CD14-positive monocyte (primary cell): ENCODE measurements around the gene ST3GAL4. TPM values are rescaled to one million over a fixed set of nuclear protein-coding genes. Genes with fewer than 3 reads are reported as not detected.
A peak's percentile ranks its signal among the peaks of the same experiment; 100 is the strongest.

ENCODE experiments used
- DNase-seq, 3 donors: peaks; one replicate each; pipeline ENCODE4 v3.0.0-alpha.2; 2011 to 2022
- H2AFZ ChIP-seq: 2 replicates; pipeline ENCODE4 v1.6.0; 2012; ENCODE audit warnings: mild to moderate bottlenecking, low read depth, low read length, inconsistent platforms; ENCODE audit not compliant: insufficient read depth, poor library complexity, severe bottlenecking
- H3K27ac ChIP-seq, 2 donors: 1 replicate in 1 of 2; 2 replicates in 1 of 2; pipeline ENCODE4 v1.5.1; 2012 to 2013; ENCODE audit warnings: low read length in 2 of 2, control low read depth in 1 of 2, inconsistent platforms in 1 of 2, low read depth in 1 of 2, mild to moderate bottlenecking in 1 of 2
- H3K27me3 ChIP-seq, 2 donors: one replicate each; pipeline versions ENCODE4 v1.6.0 to v1.6.1; 2011 to 2013; ENCODE audit warnings: low read length in 2 of 2; ENCODE audit not compliant: control insufficient read depth in 2 of 2, insufficient read depth in 2 of 2
- H3K36me3 ChIP-seq, 2 donors: replicated peaks in 1 of 2; 1 replicate in 1 of 2; 2 replicates in 1 of 2; pipeline versions ENCODE4 v1.5.1 to v1.6.1; 2012 to 2013; ENCODE audit warnings: low read length in 2 of 2, control low read depth in 1 of 2, inconsistent platforms in 1 of 2, mild to moderate bottlenecking in 1 of 2; ENCODE audit not compliant: insufficient read depth in 2 of 2, control insufficient read depth in 1 of 2
- H3K4me1 ChIP-seq, 2 donors: 1 replicate in 1 of 2; 2 replicates in 1 of 2; pipeline versions ENCODE4 v1.5.1 to v1.6.1; 2012 to 2013; ENCODE audit warnings: low read length in 2 of 2, control low read depth in 1 of 2, inconsistent platforms in 1 of 2, mild to moderate bottlenecking in 1 of 2, moderate library complexity in 1 of 2; ENCODE audit not compliant: insufficient read depth in 2 of 2, control insufficient read depth in 1 of 2
- H3K4me2 ChIP-seq: replicated peaks from 2 replicates; pipeline ENCODE3; 2012; ENCODE audit warnings: low read length, moderate library complexity, mild to moderate bottlenecking; ENCODE audit not compliant: poor library complexity, severe bottlenecking; ENCODE audit errors: extremely low read depth
- H3K4me3 ChIP-seq, 3 experiments: fragments of 200-600 bp in 1 of 3; sonication (generic) in 1 of 3; replicated peaks in 1 of 3; 1 replicate in 2 of 3; 2 replicates in 1 of 3; pipeline ENCODE4 v1.5.1; 2011 to 2013; ENCODE audit warnings: low read length in 3 of 3, mild to moderate bottlenecking in 3 of 3, control low read depth in 2 of 3, low read depth in 2 of 3, inconsistent platforms in 1 of 3, moderate library complexity in 1 of 3
- H3K79me2 ChIP-seq: 2 replicates; pipeline ENCODE4 v1.6.0; 2012; ENCODE audit warnings: mild to moderate bottlenecking, control low read depth, inconsistent platforms, low read length, moderate library complexity; ENCODE audit not compliant: insufficient read depth
- H3K9ac ChIP-seq: 2 replicates; pipeline ENCODE4 v1.6.0; 2017; ENCODE audit warnings: low read length, mild to moderate bottlenecking; ENCODE audit not compliant: insufficient read depth, poor library complexity, severe bottlenecking
- H3K9me3 ChIP-seq, 2 donors: replicated peaks in 1 of 2; 1 replicate in 1 of 2; 2 replicates in 1 of 2; pipeline versions ENCODE4 v1.5.1 to v1.6.1; 2012 to 2013; ENCODE audit warnings: low read length in 2 of 2, control low read depth in 1 of 2; ENCODE audit not compliant: control insufficient read depth in 1 of 2, insufficient read depth in 1 of 2
- H4K20me1 ChIP-seq: 2 replicates; pipeline ENCODE4 v1.6.0; 2012; ENCODE audit warnings: mild to moderate bottlenecking, low read length, control low read depth, moderate library complexity; ENCODE audit not compliant: insufficient read depth
- H3K27ac Mint-ChIP-seq, 7 donors: one replicate each; pipeline ENCODE4 v1.8.0; 2020; ENCODE audit warnings: mild to moderate bottlenecking in 7 of 7, mixed read lengths in 7 of 7, moderate library complexity in 6 of 7, inconsistent platforms in 2 of 7
- H3K27me3 Mint-ChIP-seq, 3 donors: one replicate each; pipeline ENCODE4 v1.8.0; 2021 to 2022; ENCODE audit warnings: low read depth in 3 of 3, mild to moderate bottlenecking in 3 of 3, mixed read lengths in 3 of 3, moderate library complexity in 3 of 3, inconsistent platforms in 1 of 3
- H3K36me3 Mint-ChIP-seq, 2 donors: one replicate each; pipeline ENCODE4 v1.8.0; 2020; ENCODE audit warnings: mixed read lengths in 2 of 2, inconsistent platforms in 1 of 2, mild to moderate bottlenecking in 1 of 2
- H3K4me1 Mint-ChIP-seq: one replicate; pipeline ENCODE4 v1.8.0; 2020; ENCODE audit warnings: mild to moderate bottlenecking, mixed read lengths
- H3K4me3 Mint-ChIP-seq, 2 donors: one replicate each; pipeline ENCODE4 v1.8.0; 2020; ENCODE audit warnings: mild to moderate bottlenecking in 2 of 2, mixed read lengths in 2 of 2, moderate library complexity in 1 of 2
- H3K9me3 Mint-ChIP-seq, 7 donors: one replicate each; pipeline ENCODE4 v1.8.0; 2020 to 2022; ENCODE audit warnings: mixed read lengths in 7 of 7, mild to moderate bottlenecking in 6 of 7, moderate library complexity in 6 of 7, inconsistent platforms in 2 of 7
- WGBS: methylation state at CpG from one replicate; pipeline ENCODE4 v1.1.5; 2013; ENCODE audit warnings: missing lambda C conversion rate; ENCODE audit not compliant: insufficient coverage; 5-methylcytosine and 5-hydroxymethylcytosine counted together
- intact Hi-C, 2 donors: fragments of 100-400 bp; cut with micrococcal nuclease; formaldehyde crosslinking; loops; one replicate each; pipeline versions ENCODE4 v1.15.0 to v1.15.1; 2023
- polyA plus RNA-seq, 3 donors: library from polyadenylated mRNA; depleted of rRNA in 1 of 3; unstranded in 2 of 3; stranded (reverse) in 1 of 3; fragments of 300-500 nt in 2 of 3; fragments of >200 nt in 1 of 3; fragmentation: Illumina TruSeq in 2 of 3; gene quantifications; 1 replicate in 2 of 3; 2 replicates in 1 of 3; pipeline ENCODE4 v1.2.3, GENCODE V29; 2012 to 2021
- TF ChIP-seq, protein P1 (sequence below): fragments of 200-600 bp; IDR thresholded peaks from one replicate; pipeline ENCODE4 v1.8.0; 2022; ENCODE audit warnings: antibody characterized with exemption, mild to moderate bottlenecking

ST3GAL4 gene
- polyA plus RNA-seq, 3 donors, result 7.8 to 14.3 (median 10.1) TPM

DNA sequence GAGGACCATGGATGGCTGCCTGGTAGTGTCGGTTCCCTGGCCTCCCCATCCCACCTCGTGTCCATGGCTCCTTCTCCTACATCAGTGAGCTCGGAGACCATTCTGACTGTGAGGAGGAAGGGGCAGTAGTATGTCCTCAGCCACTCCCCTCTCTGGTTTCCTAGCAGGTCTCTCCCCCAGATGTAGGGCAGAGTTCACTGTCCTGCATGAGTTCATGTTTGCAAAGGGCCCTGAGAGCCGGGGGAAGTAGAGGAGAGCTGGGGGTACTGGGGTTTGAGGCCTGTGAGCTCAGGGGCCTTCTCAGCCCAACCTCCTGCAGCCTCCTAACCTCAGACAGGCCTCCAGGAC lies 18.4 kb upstream of the ST3GAL4 start:
- H3K9me3 Mint-ChIP-seq, result no peaks in the 10 kb centered on the region
- Histone ChIP-seq H3K4me2 (no peak overlapping the region), H4K20me1 (peaks cover 3% of the 10 kb centered on the region), H3K79me2 (no peaks in the 10 kb centered on the region), H3K27ac (no peak overlapping the region), H3K4me1 (peaks cover 23 to 24% of the 10 kb centered on the region in 2 donors), H3K9me3 (no peaks in the 10 kb centered on the region), H3K36me3 (peaks cover 43 to 79% of the 10 kb centered on the region in 2 donors), H3K4me3 (no peak overlapping the region), H2AFZ (no peak overlapping the region), H3K27me3 (no peaks in the 10 kb centered on the region), H3K9ac (no peak overlapping the region)
- peaks cover 77 to 84% of the 10 kb centered on the region in 2 donors for H3K36me3 Mint-ChIP-seq
- no CpG with 5 or more reads among the region's 4 CpGs for WGBS
- peaks cover 36% of the 10 kb centered on the region for H3K4me1 Mint-ChIP-seq
- DNase-seq, result no peak
- TF ChIP-seq, protein P1, sequence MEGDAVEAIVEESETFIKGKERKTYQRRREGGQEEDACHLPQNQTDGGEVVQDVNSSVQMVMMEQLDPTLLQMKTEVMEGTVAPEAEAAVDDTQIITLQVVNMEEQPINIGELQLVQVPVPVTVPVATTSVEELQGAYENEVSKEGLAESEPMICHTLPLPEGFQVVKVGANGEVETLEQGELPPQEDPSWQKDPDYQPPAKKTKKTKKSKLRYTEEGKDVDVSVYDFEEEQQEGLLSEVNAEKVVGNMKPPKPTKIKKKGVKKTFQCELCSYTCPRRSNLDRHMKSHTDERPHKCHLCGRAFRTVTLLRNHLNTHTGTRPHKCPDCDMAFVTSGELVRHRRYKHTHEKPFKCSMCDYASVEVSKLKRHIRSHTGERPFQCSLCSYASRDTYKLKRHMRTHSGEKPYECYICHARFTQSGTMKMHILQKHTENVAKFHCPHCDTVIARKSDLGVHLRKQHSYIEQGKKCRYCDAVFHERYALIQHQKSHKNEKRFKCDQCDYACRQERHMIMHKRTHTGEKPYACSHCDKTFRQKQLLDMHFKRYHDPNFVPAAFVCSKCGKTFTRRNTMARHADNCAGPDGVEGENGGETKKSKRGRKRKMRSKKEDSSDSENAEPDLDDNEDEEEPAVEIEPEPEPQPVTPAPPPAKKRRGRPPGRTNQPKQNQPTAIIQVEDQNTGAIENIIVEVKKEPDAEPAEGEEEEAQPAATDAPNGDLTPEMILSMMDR, result no peak
- H3K27me3 Mint-ChIP-seq, result peaks cover 0 to 5% (median 3%) of the 10 kb centered on the region in 3 donors
- intact Hi-C loops, result no loop called here
- peak overlapping the region in 1 of 7 donors; percentile 63 for H3K27ac Mint-ChIP-seq
- H3K4me3 Mint-ChIP-seq, result no peak overlapping the region

DNA sequence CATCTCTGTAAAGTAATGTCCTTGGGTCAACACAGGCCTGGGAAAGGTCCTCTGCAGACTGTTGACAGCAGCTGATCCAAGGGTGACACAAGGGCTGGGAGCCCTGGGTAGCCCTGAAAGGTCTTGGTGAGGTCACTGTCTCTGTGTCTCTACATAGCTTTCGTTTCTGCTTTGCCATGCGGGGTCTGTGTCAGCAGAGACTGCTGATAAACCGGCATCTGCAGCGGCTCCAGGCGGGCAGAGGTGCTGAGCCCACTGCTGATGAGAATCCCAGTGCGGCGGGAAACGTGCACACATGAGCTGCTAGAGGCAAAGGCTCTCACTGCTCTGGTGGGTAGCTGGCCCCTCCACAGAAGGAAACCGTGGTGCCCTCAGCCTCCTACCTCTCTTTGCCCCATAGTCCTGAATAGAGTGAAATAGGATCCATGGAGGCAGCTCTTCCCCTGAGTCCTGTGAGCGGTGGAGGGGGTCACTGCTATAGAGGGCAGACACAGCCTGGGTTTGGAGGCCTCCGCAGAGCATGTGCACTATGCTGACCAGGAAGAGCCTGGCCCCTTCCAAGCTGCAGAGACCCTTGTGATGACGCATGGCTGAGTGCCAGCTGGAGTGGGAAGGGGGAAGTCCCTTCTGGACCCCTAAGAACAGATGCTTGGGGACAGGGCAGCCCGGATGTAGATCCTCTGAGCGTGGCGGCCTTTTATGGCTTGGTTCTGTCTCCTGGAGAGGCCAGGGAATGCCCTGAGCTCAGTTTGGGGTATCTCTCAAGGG lies 17.8 kb upstream of the ST3GAL4 start:
- TF ChIP-seq, protein P1, result no peak
- Histone ChIP-seq H3K9me3 (no peaks in the 10 kb centered on the region), H3K9ac (no peak overlapping the region), H3K36me3 (peaks cover 37 to 79% of the 10 kb centered on the region in 2 donors), H4K20me1 (peaks cover 3% of the 10 kb centered on the region), H3K4me2 (no peak overlapping the region), H3K4me1 (peaks cover 26 to 27% of the 10 kb centered on the region in 2 donors), H2AFZ (no peak overlapping the region), H3K27me3 (no peaks in the 10 kb centered on the region), H3K4me3 (no peak overlapping the region), H3K79me2 (no peaks in the 10 kb centered on the region), H3K27ac (no peak overlapping the region)
- DNase-seq, result peak in 1 of 3 donors; percentile 27
- intact Hi-C loops, result no loop called here
- Mint-ChIP-seq H3K27me3 (peaks cover 0 to 5% (median 4%) of the 10 kb centered on the region in 3 donors), H3K4me3 (no peak overlapping the region), H3K27ac (peak overlapping the region in 1 of 7 donors; percentile 63), H3K4me1 (peaks cover 41% of the 10 kb centered on the region), H3K36me3 (peaks cover 77 to 84% of the 10 kb centered on the region in 2 donors), H3K9me3 (no peaks in the 10 kb centered on the region)
- 53% methylated on average over 11 of the region's 15 CpGs for WGBS
